Hepatocyte (in vitro differentiated cells): Measurements from ENCODE around the gene PRPF31. TPM values are rescaled to one million over a fixed set of nuclear protein-coding genes. Genes with fewer than 3 reads are reported as not detected.

Source experiments
- DNase-seq: peaks from one replicate; pipeline ENCODE4 v3.0.0-alpha.2; 2016; ENCODE audit warnings: low spot score
- H2AFZ ChIP-seq: fragments of 200-600 bp; sonication (generic); 2 replicates; pipeline ENCODE4 v1.6.0; 2016; ENCODE audit warnings: antibody characterized with exemption, mild to moderate bottlenecking
- H3K27ac ChIP-seq: fragments of 200-600 bp; sonication (generic); 2 replicates; pipeline ENCODE4 v1.5.1; 2016; ENCODE audit warnings: mild to moderate bottlenecking
- H3K27me3 ChIP-seq: fragments of 200-600 bp; sonication (generic); 2 replicates; pipeline ENCODE4 v1.6.1; 2016
- H3K36me3 ChIP-seq: fragments of 200-600 bp; sonication (generic); replicated peaks from 2 replicates; pipeline ENCODE4 v1.5.1; 2016; ENCODE audit warnings: low read depth; ENCODE audit not compliant: insufficient read depth
- H3K4me1 ChIP-seq: fragments of 200-600 bp; sonication (generic); 2 replicates; pipeline ENCODE4 v1.5.1; 2016; ENCODE audit warnings: mild to moderate bottlenecking, moderate library complexity; ENCODE audit not compliant: insufficient read depth
- H3K4me2 ChIP-seq: fragments of 200-600 bp; sonication (generic); 2 replicates; pipeline ENCODE4 v1.6.0; 2016
- H3K4me3 ChIP-seq: fragments of 200-600 bp; sonication (generic); 2 replicates; pipeline ENCODE4 v1.5.1; 2016; ENCODE audit warnings: mild to moderate bottlenecking
- H3K79me2 ChIP-seq: fragments of 200-600 bp; sonication (generic); 2 replicates; pipeline ENCODE4 v1.6.0; 2017; ENCODE audit warnings: mild to moderate bottlenecking
- H3K9me2 ChIP-seq: fragments of 200-600 bp; sonication (generic); replicated peaks from 2 replicates; pipeline ENCODE4 v1.6.0; 2017; ENCODE audit warnings: mild to moderate bottlenecking; ENCODE audit not compliant: insufficient read depth
- H3K9me3 ChIP-seq: fragments of 200-600 bp; sonication (generic); 2 replicates; pipeline ENCODE4 v1.5.1; 2016; ENCODE audit warnings: low read depth, mild to moderate bottlenecking
- H4K20me1 ChIP-seq: fragments of 200-600 bp; sonication (generic); 2 replicates; pipeline ENCODE4 v1.6.0; 2016; ENCODE audit warnings: mild to moderate bottlenecking; ENCODE audit not compliant: insufficient read depth, poor library complexity, severe bottlenecking
- EZH2 ChIP-seq: fragments of 200-600 bp; sonication (generic); IDR thresholded peaks from 2 replicates; pipeline ENCODE4 v1.6.1; 2016; ENCODE audit warnings: antibody characterized with exemption, mild to moderate bottlenecking, borderline replicate concordance
- EZH2phosphoT487 ChIP-seq: fragments of 200-600 bp; sonication (generic); IDR thresholded peaks from one replicate; pipeline ENCODE4 v1.6.1; 2018; ENCODE audit warnings: antibody characterized with exemption, mild to moderate bottlenecking, low read depth, moderate library complexity; ENCODE audit not compliant: unreplicated experiment, severe bottlenecking
- WGBS: methylation state at CpG from one replicate; pipeline ENCODE4 v1.1.6; 2016; ENCODE audit warnings: low lambda C conversion rate; ENCODE audit errors: missing lambda C conversion rate; 5-methylcytosine and 5-hydroxymethylcytosine counted together
- polyA plus RNA-seq: library from polyadenylated mRNA; unstranded; fragments of >200 nt; fragmentation: Nextera tagmentation; extraction: Ambion mirVana; gene quantifications from 2 replicates; pipeline ENCODE4 v1.2.1, GENCODE V29; 2016
- total RNA-seq: library from RNA; depleted of rRNA; stranded (reverse); fragments of >200 nt; gene quantifications from 2 replicates; pipeline ENCODE4 v1.2.3, GENCODE V29; 2014
- TF ChIP-seq, protein P1 (sequence below): fragments of 200-600 bp; sonication (generic); IDR thresholded peaks from 2 replicates; pipeline ENCODE4 v1.5.1; 2016; ENCODE audit warnings: antibody characterized with exemption, mild to moderate bottlenecking; ENCODE audit not compliant: poor library complexity

The PRPF31 gene, protein sequence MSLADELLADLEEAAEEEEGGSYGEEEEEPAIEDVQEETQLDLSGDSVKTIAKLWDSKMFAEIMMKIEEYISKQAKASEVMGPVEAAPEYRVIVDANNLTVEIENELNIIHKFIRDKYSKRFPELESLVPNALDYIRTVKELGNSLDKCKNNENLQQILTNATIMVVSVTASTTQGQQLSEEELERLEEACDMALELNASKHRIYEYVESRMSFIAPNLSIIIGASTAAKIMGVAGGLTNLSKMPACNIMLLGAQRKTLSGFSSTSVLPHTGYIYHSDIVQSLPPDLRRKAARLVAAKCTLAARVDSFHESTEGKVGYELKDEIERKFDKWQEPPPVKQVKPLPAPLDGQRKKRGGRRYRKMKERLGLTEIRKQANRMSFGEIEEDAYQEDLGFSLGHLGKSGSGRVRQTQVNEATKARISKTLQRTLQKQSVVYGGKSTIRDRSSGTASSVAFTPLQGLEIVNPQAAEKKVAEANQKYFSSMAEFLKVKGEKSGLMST
- 44.5 and 59.7 TPM in 2 replicates for total RNA-seq
- 77.6 and 82.3 TPM in 2 replicates for polyA plus RNA-seq

DNA sequence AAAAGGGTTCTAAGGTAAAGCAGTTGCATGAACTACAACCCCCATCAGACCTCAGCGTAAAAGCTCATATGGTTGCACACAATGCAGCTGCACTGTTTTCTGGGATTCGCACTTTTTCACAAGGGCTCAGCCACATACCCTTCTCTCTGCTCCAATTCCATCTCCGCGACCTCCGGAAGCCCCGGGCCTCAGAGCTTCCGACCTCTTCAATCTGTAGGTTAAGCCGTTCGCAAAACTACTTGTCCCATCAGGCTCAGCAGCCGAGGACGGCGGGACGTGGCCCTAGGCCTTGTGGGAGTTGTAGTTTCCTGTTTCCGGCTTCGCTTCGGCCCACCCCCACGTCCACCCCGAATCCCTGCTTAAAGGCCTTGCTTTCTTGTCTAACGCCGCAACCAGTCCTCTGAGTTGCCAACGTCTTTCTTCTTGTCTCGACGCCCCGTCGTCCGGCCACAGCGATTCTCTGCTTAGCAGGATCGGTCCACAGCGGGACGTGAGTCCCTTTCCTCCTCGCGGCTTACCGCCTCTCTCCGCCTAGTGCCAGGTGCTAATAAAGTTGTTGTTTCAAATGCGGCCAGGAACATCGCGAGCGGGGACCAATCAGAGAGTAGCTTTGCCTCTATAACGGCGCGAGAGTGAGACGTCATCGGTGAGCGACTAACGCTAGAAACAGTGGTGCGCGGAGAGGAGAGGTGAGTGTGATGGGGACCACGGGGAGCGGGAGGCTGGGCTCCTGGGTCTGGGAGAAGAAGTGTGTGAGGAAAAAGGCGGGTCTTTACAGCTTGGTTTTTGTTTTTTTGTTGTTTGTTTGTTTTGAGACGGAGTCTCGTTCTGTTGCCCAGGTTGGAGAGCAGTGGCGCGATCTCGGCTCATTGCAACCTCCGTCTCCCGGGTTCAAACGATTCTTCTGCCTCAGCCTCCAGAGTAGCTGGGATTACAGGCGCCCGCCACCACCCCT is at the start of gene PRPF31, which contains the start of gene TFPT:
PRPF31 (plus strand) TSS at position 646 of the 955 bp plus-strand sequence. CDS start 2,525 bp downstream, outside the sequence.
TFPT (minus strand) TSS at position 549 of the 955 bp plus-strand sequence; CDS start at position 161, 388 bp downstream.
- Histone ChIP-seq H3K27ac (peak within 1 kb of the TSS; percentile 91), H3K4me1 (no peaks in the 10 kb centered on the region), H3K4me2 (peak within 1 kb of the TSS; percentile 91), H3K4me3 (peak within 1 kb of the TSS; percentile 78), H3K36me3 (no peaks in the 10 kb centered on the region), H3K9me2 (no peaks in the 10 kb centered on the region), H2AFZ (peak within 1 kb of the TSS; percentile 74), H3K9me3 (no peaks in the 10 kb centered on the region), H3K27me3 (no peaks in the 10 kb centered on the region), H3K79me2 (peaks cover 33% of the 10 kb centered on the region), H4K20me1 (no peaks in the 10 kb centered on the region)
- DNase-seq = peak; percentile 98
- TF ChIP-seq EZH2 (no peak), EZH2phosphoT487 (no peak)
- TF ChIP-seq, protein P1, sequence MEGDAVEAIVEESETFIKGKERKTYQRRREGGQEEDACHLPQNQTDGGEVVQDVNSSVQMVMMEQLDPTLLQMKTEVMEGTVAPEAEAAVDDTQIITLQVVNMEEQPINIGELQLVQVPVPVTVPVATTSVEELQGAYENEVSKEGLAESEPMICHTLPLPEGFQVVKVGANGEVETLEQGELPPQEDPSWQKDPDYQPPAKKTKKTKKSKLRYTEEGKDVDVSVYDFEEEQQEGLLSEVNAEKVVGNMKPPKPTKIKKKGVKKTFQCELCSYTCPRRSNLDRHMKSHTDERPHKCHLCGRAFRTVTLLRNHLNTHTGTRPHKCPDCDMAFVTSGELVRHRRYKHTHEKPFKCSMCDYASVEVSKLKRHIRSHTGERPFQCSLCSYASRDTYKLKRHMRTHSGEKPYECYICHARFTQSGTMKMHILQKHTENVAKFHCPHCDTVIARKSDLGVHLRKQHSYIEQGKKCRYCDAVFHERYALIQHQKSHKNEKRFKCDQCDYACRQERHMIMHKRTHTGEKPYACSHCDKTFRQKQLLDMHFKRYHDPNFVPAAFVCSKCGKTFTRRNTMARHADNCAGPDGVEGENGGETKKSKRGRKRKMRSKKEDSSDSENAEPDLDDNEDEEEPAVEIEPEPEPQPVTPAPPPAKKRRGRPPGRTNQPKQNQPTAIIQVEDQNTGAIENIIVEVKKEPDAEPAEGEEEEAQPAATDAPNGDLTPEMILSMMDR = no peak
- WGBS = 2% methylated on average over 57 of the region's 60 CpGs

DNA sequence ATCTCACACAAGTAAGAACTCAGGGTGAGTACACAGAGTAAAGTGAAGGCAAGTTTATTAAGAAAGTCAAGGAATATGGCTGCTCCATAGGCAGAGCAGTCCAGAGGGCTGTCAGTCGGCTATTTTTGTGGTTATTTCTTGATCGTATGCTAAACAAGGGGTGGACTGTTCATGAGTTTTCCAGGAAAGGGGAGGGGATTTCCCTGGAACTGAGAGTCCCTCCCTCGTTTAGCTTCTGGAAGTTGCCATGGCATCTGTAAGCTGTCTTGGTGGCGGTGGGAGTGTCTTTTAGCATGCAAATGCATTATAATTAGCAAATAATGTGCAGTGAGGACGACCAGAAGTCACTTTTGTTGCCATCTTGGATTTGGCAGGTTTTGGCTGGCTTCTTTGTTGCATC is 46.1 kb upstream of the PRPF31 start:
- H3K79me2 ChIP-seq = no peaks in the 10 kb centered on the region
- H3K36me3 ChIP-seq = no peaks in the 10 kb centered on the region
- no peaks in the 10 kb centered on the region for H4K20me1 ChIP-seq
- TF ChIP-seq EZH2phosphoT487 (no peak), EZH2 (no peak)
- TF ChIP-seq, protein P1 = no peak
- H3K4me3 ChIP-seq = no peak overlapping the region
- H3K27ac ChIP-seq = no peak overlapping the region
- H3K4me2 ChIP-seq = no peak overlapping the region
- H3K4me1 ChIP-seq = no peaks in the 10 kb centered on the region
- H3K27me3 ChIP-seq = no peaks in the 10 kb centered on the region
- no peaks in the 10 kb centered on the region for H3K9me3 ChIP-seq
- H3K9me2 ChIP-seq = no peaks in the 10 kb centered on the region
- no peak for DNase-seq
- WGBS = 82% methylated on average over 5 of the region's 5 CpGs
- no peak overlapping the region for H2AFZ ChIP-seq

DNA sequence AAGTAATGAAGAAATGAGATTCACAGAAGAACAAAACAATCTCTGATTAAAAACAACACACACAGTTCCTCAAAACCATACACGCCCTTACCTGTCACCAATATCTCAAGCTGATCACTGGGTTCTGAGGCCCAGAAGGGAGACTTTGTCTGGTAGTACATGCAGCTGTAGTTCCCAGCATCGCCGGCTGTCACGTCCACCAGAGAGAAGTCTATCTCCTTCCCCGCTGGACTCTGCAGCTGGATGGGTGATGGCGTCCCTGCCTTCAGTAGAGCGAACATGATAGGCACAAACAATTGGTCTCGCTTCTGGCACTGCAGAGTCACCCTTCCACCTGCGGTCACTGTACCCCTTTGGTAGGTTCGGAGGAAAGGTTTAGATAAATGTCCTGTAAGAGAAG is 41.7 kb upstream of the PRPF31 start:
- Histone ChIP-seq H2AFZ (no peak overlapping the region), H3K79me2 (no peaks in the 10 kb centered on the region), H3K4me2 (no peak overlapping the region), H3K4me3 (no peak overlapping the region), H3K9me3 (no peaks in the 10 kb centered on the region), H3K27ac (no peak overlapping the region), H3K27me3 (no peaks in the 10 kb centered on the region), H3K36me3 (no peaks in the 10 kb centered on the region), H3K4me1 (no peaks in the 10 kb centered on the region), H4K20me1 (no peaks in the 10 kb centered on the region), H3K9me2 (no peaks in the 10 kb centered on the region)
- DNase-seq = no peak
- TF ChIP-seq EZH2phosphoT487 (no peak), EZH2 (no peak)
- TF ChIP-seq, protein P1 = no peak
- WGBS = 84% methylated on average over 10 of the region's 10 CpGs
